Central memory CD8-positive, alpha-beta T cell (primary cell): Measurements from ENCODE around the gene SAP30BP.

Experiments used
- ATAC-seq: fragments of 150-1000 bp; cut with Tn5 transposase; replicated peaks from 2 replicates; pipeline ENCODE4 v1.10.0; 2022; ENCODE audit warnings: mild to moderate bottlenecking, moderate FRiP score, moderate number of reproducible peaks; ENCODE audit not compliant: poor library complexity, severe bottlenecking; ENCODE audit errors: extremely low read depth
- DNase-seq, 2 donors: peaks; one replicate each; pipeline ENCODE4 v3.0.0; 2021; ENCODE audit warnings: low spot score in 2 of 2
- H3K27ac Mint-ChIP-seq: one replicate; pipeline ENCODE4 v1.8.0; 2022; ENCODE audit warnings: low read depth, mild to moderate bottlenecking, moderate library complexity, mixed read lengths
- H3K27me3 Mint-ChIP-seq: one replicate; pipeline ENCODE4 v1.8.0; 2022; ENCODE audit warnings: mixed read lengths
- H3K36me3 Mint-ChIP-seq: one replicate; pipeline ENCODE4 v1.8.0; 2022; ENCODE audit warnings: mild to moderate bottlenecking, moderate library complexity, mixed read lengths; ENCODE audit not compliant: insufficient read depth
- H3K4me1 Mint-ChIP-seq: one replicate; pipeline ENCODE4 v1.8.0; 2022; ENCODE audit warnings: mixed read lengths
- H3K4me3 Mint-ChIP-seq: one replicate; pipeline ENCODE4 v1.8.0; 2022; ENCODE audit warnings: mild to moderate bottlenecking, moderate library complexity, mixed read lengths
- H3K9me3 Mint-ChIP-seq: one replicate; pipeline ENCODE4 v1.8.0; 2022; ENCODE audit warnings: mixed read lengths

The SAP30BP gene

GRCh38 chr17:75722076-75722475 is 54.9 kb downstream of the SAP30BP start:
- no peak for DNase-seq
- no peak for ATAC-seq
- no peaks in the 10 kb centered on the region for H3K36me3 Mint-ChIP-seq
- peak overlapping the region; percentile 62 for H3K4me3 Mint-ChIP-seq
- H3K9me3 Mint-ChIP-seq = no peaks in the 10 kb centered on the region
- no peaks in the 10 kb centered on the region for H3K27me3 Mint-ChIP-seq
- no peak overlapping the region for H3K27ac Mint-ChIP-seq
- peaks cover 5% of the 10 kb centered on the region for H3K4me1 Mint-ChIP-seq

GRCh38 chr17:75722542-75723095 is 55.5 kb downstream of the SAP30BP start:
- no peak for ATAC-seq
- no peaks in the 10 kb centered on the region for H3K27me3 Mint-ChIP-seq
- peaks cover 5% of the 10 kb centered on the region for H3K4me1 Mint-ChIP-seq
- no peaks in the 10 kb centered on the region for H3K9me3 Mint-ChIP-seq
- H3K4me3 Mint-ChIP-seq = peak overlapping the region; percentile 62
- no peak overlapping the region for H3K27ac Mint-ChIP-seq
- no peak for DNase-seq
- no peaks in the 10 kb centered on the region for H3K36me3 Mint-ChIP-seq

- no peak overlapping the region for H3K4me3 Mint-ChIP-seq
- H3K4me1 Mint-ChIP-seq = peaks cover 5% of the 10 kb centered on the region
- H3K9me3 Mint-ChIP-seq = no peaks in the 10 kb centered on the region
- H3K27me3 Mint-ChIP-seq = no peaks in the 10 kb centered on the region
- DNase-seq = no peak
- no peaks in the 10 kb centered on the region for H3K36me3 Mint-ChIP-seq
- no peak overlapping the region for H3K27ac Mint-ChIP-seq
- no peak for ATAC-seq
These were observed 56.2 kb downstream of the SAP30BP start for GRCh38 chr17:75723171-75723930.

- Mint-ChIP-seq H3K4me3 (no peak overlapping the region), H3K4me1 (peaks cover 5% of the 10 kb centered on the region), H3K36me3 (no peaks in the 10 kb centered on the region), H3K9me3 (no peaks in the 10 kb centered on the region), H3K27ac (no peak overlapping the region), H3K27me3 (no peaks in the 10 kb centered on the region)
- no peak for ATAC-seq
- no peak for DNase-seq
These were observed 57.2 kb downstream of the SAP30BP start for GRCh38 chr17:75724016-75725003.

DNA sequence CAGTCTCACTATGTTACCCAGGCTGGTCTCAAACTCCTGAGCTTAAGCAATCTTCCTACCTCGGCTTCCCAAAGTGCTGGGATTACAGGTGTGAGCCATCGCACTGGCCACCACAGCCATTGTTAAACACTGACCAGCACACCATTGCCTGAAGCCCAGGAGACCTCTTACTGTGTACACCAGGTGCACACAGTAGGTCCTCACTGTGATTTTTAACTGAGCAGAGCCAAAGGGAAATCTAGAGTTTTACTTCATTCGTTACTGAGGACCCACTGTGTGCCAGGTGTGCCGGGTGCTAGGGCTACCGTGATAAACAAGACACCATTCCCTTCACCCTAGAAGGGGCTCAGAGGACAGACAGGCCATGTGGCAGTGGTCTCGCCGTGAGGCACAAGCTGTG is 58.4 kb downstream of the SAP30BP start:
- H3K4me1 Mint-ChIP-seq = peaks cover 3% of the 10 kb centered on the region
- H3K27ac Mint-ChIP-seq = no peak overlapping the region
- no peaks in the 10 kb centered on the region for H3K9me3 Mint-ChIP-seq
- ATAC-seq = no peak
- H3K27me3 Mint-ChIP-seq = no peaks in the 10 kb centered on the region
- no peaks in the 10 kb centered on the region for H3K36me3 Mint-ChIP-seq
- DNase-seq = no peak
- no peak overlapping the region for H3K4me3 Mint-ChIP-seq

GRCh38 chr17:75727391-75727790 is 60.3 kb downstream of the SAP30BP start:
- H3K4me1 Mint-ChIP-seq = no peaks in the 10 kb centered on the region
- H3K36me3 Mint-ChIP-seq = no peaks in the 10 kb centered on the region
- no peak overlapping the region for H3K27ac Mint-ChIP-seq
- H3K4me3 Mint-ChIP-seq = no peak overlapping the region
- H3K9me3 Mint-ChIP-seq = no peaks in the 10 kb centered on the region
- no peak for ATAC-seq
- no peaks in the 10 kb centered on the region for H3K27me3 Mint-ChIP-seq
- DNase-seq = no peak

GRCh38 chr17:75729351-75729750 is 62.2 kb downstream of the SAP30BP start:
- peaks cover 3% of the 10 kb centered on the region for H3K4me1 Mint-ChIP-seq
- DNase-seq = no peak

DNA sequence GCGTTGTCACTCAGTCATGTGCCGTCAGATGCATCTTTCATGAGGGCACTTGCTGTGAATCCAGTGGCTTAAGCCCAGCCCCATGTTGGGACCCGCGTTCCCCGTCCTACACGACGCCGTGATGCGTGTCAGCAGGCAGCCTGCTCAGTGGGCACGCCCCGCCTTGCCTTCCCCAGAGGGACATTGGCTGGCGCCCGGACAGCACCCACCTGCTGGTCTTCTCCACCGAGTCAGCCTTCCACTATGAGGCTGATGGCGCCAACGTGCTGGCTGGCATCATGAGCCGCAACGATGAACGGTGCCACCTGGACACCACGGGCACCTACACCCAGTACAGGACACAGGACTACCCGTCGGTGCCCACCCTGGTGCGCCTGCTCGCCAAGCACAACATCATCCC is 62.9 kb downstream of the SAP30BP start:
- Mint-ChIP-seq H3K27me3 (no peaks in the 10 kb centered on the region), H3K4me3 (no peak overlapping the region), H3K27ac (no peak overlapping the region), H3K36me3 (no peaks in the 10 kb centered on the region), H3K4me1 (peaks cover 8% of the 10 kb centered on the region), H3K9me3 (no peaks in the 10 kb centered on the region)
- ATAC-seq (no peak), DNase-seq (no peak)

More at GRCh38 chr17:75729351-75729750, 62.2 kb downstream of the SAP30BP start:
- H3K27ac Mint-ChIP-seq = no peak overlapping the region
- H3K9me3 Mint-ChIP-seq = no peaks in the 10 kb centered on the region
- no peaks in the 10 kb centered on the region for H3K27me3 Mint-ChIP-seq
- H3K4me3 Mint-ChIP-seq = no peak overlapping the region
- no peaks in the 10 kb centered on the region for H3K36me3 Mint-ChIP-seq
- ATAC-seq = no peak

- H3K36me3 Mint-ChIP-seq = no peaks in the 10 kb centered on the region
- H3K9me3 Mint-ChIP-seq = no peaks in the 10 kb centered on the region
- H3K4me1 Mint-ChIP-seq = peaks cover 8% of the 10 kb centered on the region
- DNase-seq (no peak), ATAC-seq (no peak)
- H3K27ac Mint-ChIP-seq = no peak overlapping the region
- no peak overlapping the region for H3K4me3 Mint-ChIP-seq
- H3K27me3 Mint-ChIP-seq = no peaks in the 10 kb centered on the region
These were observed 64.1 kb downstream of the SAP30BP start for GRCh38 chr17:75731086-75731715.

GRCh38 chr17:75731716-75732498 is 64.8 kb downstream of the SAP30BP start:
- no peaks in the 10 kb centered on the region for H3K27me3 Mint-ChIP-seq
- peaks cover 8% of the 10 kb centered on the region for H3K4me1 Mint-ChIP-seq
- peak overlapping the region; percentile 55 for H3K27ac Mint-ChIP-seq
- H3K36me3 Mint-ChIP-seq = no peaks in the 10 kb centered on the region
- H3K9me3 Mint-ChIP-seq = no peaks in the 10 kb centered on the region
- no peak for DNase-seq
- H3K4me3 Mint-ChIP-seq = no peak overlapping the region
- ATAC-seq = no peak

DNA sequence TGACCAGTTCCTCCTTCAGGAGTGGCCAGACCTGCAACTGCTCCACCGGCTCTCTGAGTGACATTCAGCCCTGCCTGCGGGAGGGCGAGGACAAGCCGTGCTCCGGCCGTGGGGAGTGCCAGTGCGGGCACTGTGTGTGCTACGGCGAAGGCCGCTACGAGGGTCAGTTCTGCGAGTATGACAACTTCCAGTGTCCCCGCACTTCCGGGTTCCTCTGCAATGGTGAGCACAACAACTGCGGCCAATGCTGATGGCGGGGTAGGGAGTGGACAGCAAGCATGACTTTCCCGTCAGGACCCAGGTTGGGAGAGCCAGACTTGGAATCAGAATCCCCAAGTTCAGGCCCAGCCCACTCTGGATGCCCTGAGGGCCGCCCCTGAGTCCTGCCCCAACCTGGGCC is 66.3 kb downstream of the SAP30BP start:
- no peak overlapping the region for H3K27ac Mint-ChIP-seq
- no peaks in the 10 kb centered on the region for H3K9me3 Mint-ChIP-seq
- no peak overlapping the region for H3K4me3 Mint-ChIP-seq
- ATAC-seq = no peak
- H3K4me1 Mint-ChIP-seq = peaks cover 8% of the 10 kb centered on the region
- no peak for DNase-seq
- H3K27me3 Mint-ChIP-seq = no peaks in the 10 kb centered on the region
- H3K36me3 Mint-ChIP-seq = no peaks in the 10 kb centered on the region
